ENCODE measurements around the gene EN2.
A peak's percentile ranks its signal among the peaks of the same experiment; 100 is the strongest.

The EN2 gene

DNA sequence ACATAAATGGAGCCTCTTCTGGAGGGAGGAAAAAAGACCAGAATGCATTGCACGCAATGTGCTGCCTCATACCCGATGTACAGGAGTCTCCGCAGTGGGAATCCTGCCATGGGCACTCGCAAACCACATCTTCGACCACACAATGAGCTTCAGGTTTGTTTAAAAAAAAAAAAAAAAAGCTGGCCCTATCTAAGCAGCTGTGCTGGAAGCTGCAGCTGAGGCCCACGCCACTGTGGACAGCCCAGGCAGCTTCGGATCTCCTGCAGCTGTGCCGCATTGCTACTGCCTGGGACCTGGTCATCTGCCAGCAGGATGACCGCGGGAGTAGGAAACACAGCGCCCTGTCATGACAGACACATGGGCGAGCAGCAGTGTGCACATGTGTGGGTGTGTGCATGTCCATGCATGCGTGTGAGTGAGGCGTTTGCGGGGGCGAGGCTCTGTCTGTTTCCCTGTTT is 26.0 kb downstream of the EN2 start:
- peak overlapping the region; percentile 17 for H3K4me3 ChIP-seq (ENCODE audit: low read depth, low read length)
- DNase-seq, result no peak

DNA sequence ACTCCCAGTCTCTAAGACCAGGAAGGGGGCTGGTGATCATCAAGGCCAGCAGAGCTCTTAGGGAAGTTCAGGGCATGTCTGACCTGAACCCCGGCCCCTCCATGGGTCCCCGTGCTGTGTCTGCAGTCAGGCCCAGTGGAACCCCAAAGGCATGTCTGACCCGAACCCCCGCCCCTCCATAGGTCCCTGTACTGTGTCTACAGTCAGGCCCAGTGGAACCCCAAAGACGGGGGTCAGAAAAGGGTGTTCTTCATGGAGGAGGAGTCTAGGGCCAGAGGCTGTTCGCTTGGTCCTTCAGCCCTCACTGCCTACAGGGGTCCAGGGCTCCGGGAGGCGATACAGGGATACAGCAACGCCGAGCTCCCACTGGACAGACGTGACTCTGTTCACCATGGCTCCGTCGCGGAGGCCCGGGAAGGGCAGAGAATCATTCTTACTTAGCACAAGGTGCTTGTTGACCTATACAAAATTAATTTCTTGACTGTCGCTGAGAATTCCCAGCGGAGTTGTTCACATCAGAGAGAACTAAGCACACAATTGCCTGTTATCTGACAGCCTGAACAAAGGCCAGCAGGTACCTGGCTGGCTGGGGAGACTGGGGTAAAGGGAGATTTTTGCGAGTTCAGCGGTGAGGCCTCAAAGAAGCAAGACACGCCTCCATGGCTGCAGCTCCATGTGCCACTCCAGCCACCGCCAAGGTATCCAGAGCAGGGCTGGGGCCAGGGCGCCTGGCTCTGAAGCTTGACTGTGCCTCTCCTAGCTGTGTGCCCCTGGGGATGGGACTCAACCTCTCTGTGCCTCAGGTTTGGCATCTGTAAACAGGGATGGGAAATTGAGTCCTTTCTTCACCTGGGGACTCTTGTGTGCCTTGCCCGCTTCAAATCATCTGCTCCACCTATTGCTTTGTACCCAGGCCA is 26.8 kb downstream of the EN2 start:
- no peak overlapping the region for H2BK5ac ChIP-seq (ENCODE audit: low read depth, low read length, poor library complexity)
- no peak overlapping the region for H4K12ac ChIP-seq (ENCODE audit: low read depth, low read length)
- no peak overlapping the region for H3K4ac ChIP-seq (ENCODE audit: low read depth, low read length)
- peaks cover 6% of the 10 kb centered on the region for H3K9me3 ChIP-seq (ENCODE audit: insufficient read depth, low read depth, low read length)
- H2BK120ac ChIP-seq (ENCODE audit: insufficient read depth, low read length, poor library complexity), result no peak overlapping the region
- no CpG with 5 or more reads among the region's 23 CpGs for WGBS (ENCODE audit: extremely low coverage, insufficient coverage, insufficient read length)
- no peaks in the 10 kb centered on the region for H3K79me1 ChIP-seq (ENCODE audit: low read length)
- H3K79me2 ChIP-seq (ENCODE audit: control insufficient read depth, insufficient read depth, low read length, poor library complexity), result no peaks in the 10 kb centered on the region
- H3K14ac ChIP-seq (ENCODE audit: low read length), result no peak overlapping the region
- H3K4me3 ChIP-seq (ENCODE audit: low read depth, low read length), result no peak overlapping the region
- no peak overlapping the region for H3K18ac ChIP-seq (ENCODE audit: low read length)
- no peak overlapping the region for H3K4me2 ChIP-seq (ENCODE audit: low read length)
- H3K23ac ChIP-seq (ENCODE audit: low read length), result no peak overlapping the region
- H4K91ac ChIP-seq (ENCODE audit: low read depth, low read length), result no peak overlapping the region
- no peak overlapping the region for H3K27ac ChIP-seq (ENCODE audit: low read depth, low read length)
- DNase-seq, result no peak
- H3K9ac ChIP-seq (ENCODE audit: low read length), result no peak overlapping the region
- H3K4me1 ChIP-seq (ENCODE audit: control insufficient read depth in 1 of 2, insufficient read depth in 2 of 2, low read length in 2 of 2), result no peaks in the 10 kb centered on the region
- no peaks in the 10 kb centered on the region for H3K27me3 ChIP-seq (ENCODE audit: insufficient read depth, low read length)
- H2AFZ ChIP-seq (ENCODE audit: insufficient read depth, low read length, poor library complexity), result no peak overlapping the region
- no peak overlapping the region for H2BK12ac ChIP-seq (ENCODE audit: low read length)
- H2AK5ac ChIP-seq (ENCODE audit: low read length), result no peak overlapping the region
- no peaks in the 10 kb centered on the region for H3K36me3 ChIP-seq (ENCODE audit: control insufficient read depth in 1 of 2, insufficient read depth in 2 of 2, low read length in 2 of 2)
- H4K8ac ChIP-seq (ENCODE audit: low read depth, low read length), result no peak overlapping the region

More for the DNA sequence above, 26.0 kb downstream of the EN2 start:
- Histone ChIP-seq H2AFZ (ENCODE audit: insufficient read depth, low read length, poor library complexity) (no peak overlapping the region), H3K9ac (ENCODE audit: low read length) (no peak overlapping the region), H3K23ac (ENCODE audit: low read length) (no peak overlapping the region), H3K27me3 (ENCODE audit: insufficient read depth, low read length) (no peaks in the 10 kb centered on the region), H3K27ac (ENCODE audit: low read depth, low read length) (no peak overlapping the region), H4K12ac (ENCODE audit: low read depth, low read length) (no peak overlapping the region), H2BK120ac (ENCODE audit: insufficient read depth, low read length, poor library complexity) (no peak overlapping the region), H3K4ac (ENCODE audit: low read depth, low read length) (no peak overlapping the region), H3K79me2 (ENCODE audit: control insufficient read depth, insufficient read depth, low read length, poor library complexity) (no peaks in the 10 kb centered on the region), H3K4me1 (ENCODE audit: control insufficient read depth in 1 of 2, insufficient read depth in 2 of 2, low read length in 2 of 2) (no peaks in the 10 kb centered on the region), H4K91ac (ENCODE audit: low read depth, low read length) (no peak overlapping the region), H4K8ac (ENCODE audit: low read depth, low read length) (no peak overlapping the region), H3K9me3 (ENCODE audit: insufficient read depth, low read depth, low read length) (peaks cover 6% of the 10 kb centered on the region), H3K4me2 (ENCODE audit: low read length) (no peak overlapping the region), H3K14ac (ENCODE audit: low read length) (no peak overlapping the region), H3K36me3 (ENCODE audit: control insufficient read depth in 1 of 2, insufficient read depth in 2 of 2, low read length in 2 of 2) (no peaks in the 10 kb centered on the region), H3K18ac (ENCODE audit: low read length) (no peak overlapping the region), H3K79me1 (ENCODE audit: low read length) (no peaks in the 10 kb centered on the region), H2AK5ac (ENCODE audit: low read length) (no peak overlapping the region), H2BK5ac (ENCODE audit: low read depth, low read length, poor library complexity) (no peak overlapping the region), H2BK12ac (ENCODE audit: low read length) (no peak overlapping the region)
- no CpG with 5 or more reads among the region's 16 CpGs for whole genome bisulfite sequencing (ENCODE audit: extremely low coverage, insufficient coverage, insufficient read length)

- Histone ChIP-seq H3K4me3 (ENCODE audit: low read depth, low read length) (no peak overlapping the region), H3K9ac (ENCODE audit: low read length) (no peak overlapping the region), H2BK5ac (ENCODE audit: low read depth, low read length, poor library complexity) (no peak overlapping the region), H3K4me2 (ENCODE audit: low read length) (no peak overlapping the region), H2BK120ac (ENCODE audit: insufficient read depth, low read length, poor library complexity) (no peak overlapping the region), H3K18ac (ENCODE audit: low read length) (no peak overlapping the region), H4K12ac (ENCODE audit: low read depth, low read length) (no peak overlapping the region), H3K4ac (ENCODE audit: low read depth, low read length) (no peak overlapping the region), H2AK5ac (ENCODE audit: low read length) (no peak overlapping the region), H3K9me3 (ENCODE audit: insufficient read depth, low read depth, low read length) (peaks cover 7% of the 10 kb centered on the region), H3K36me3 (ENCODE audit: control insufficient read depth in 1 of 2, insufficient read depth in 2 of 2, low read length in 2 of 2) (no peaks in the 10 kb centered on the region), H3K23ac (ENCODE audit: low read length) (no peak overlapping the region), H4K8ac (ENCODE audit: low read depth, low read length) (no peak overlapping the region), H3K79me1 (ENCODE audit: low read length) (no peaks in the 10 kb centered on the region), H2BK12ac (ENCODE audit: low read length) (no peak overlapping the region), H3K4me1 (ENCODE audit: control insufficient read depth in 1 of 2, insufficient read depth in 2 of 2, low read length in 2 of 2) (peaks cover 12 to 13% of the 10 kb centered on the region in 2 experiments), H3K27me3 (ENCODE audit: insufficient read depth, low read length) (peaks cover 3% of the 10 kb centered on the region), H3K27ac (ENCODE audit: low read depth, low read length) (no peak overlapping the region), H3K14ac (ENCODE audit: low read length) (no peak overlapping the region), H4K91ac (ENCODE audit: low read depth, low read length) (no peak overlapping the region), H3K79me2 (ENCODE audit: control insufficient read depth, insufficient read depth, low read length, poor library complexity) (no peaks in the 10 kb centered on the region), H2AFZ (ENCODE audit: insufficient read depth, low read length, poor library complexity) (no peak overlapping the region)
- no CpG with 5 or more reads among the region's 18 CpGs for WGBS (ENCODE audit: extremely low coverage, insufficient coverage, insufficient read length)
- DNase-seq, result no peak
Measured at GRCh38 chr7:155486783-155487508, 29.0 kb downstream of the EN2 start.

DNA sequence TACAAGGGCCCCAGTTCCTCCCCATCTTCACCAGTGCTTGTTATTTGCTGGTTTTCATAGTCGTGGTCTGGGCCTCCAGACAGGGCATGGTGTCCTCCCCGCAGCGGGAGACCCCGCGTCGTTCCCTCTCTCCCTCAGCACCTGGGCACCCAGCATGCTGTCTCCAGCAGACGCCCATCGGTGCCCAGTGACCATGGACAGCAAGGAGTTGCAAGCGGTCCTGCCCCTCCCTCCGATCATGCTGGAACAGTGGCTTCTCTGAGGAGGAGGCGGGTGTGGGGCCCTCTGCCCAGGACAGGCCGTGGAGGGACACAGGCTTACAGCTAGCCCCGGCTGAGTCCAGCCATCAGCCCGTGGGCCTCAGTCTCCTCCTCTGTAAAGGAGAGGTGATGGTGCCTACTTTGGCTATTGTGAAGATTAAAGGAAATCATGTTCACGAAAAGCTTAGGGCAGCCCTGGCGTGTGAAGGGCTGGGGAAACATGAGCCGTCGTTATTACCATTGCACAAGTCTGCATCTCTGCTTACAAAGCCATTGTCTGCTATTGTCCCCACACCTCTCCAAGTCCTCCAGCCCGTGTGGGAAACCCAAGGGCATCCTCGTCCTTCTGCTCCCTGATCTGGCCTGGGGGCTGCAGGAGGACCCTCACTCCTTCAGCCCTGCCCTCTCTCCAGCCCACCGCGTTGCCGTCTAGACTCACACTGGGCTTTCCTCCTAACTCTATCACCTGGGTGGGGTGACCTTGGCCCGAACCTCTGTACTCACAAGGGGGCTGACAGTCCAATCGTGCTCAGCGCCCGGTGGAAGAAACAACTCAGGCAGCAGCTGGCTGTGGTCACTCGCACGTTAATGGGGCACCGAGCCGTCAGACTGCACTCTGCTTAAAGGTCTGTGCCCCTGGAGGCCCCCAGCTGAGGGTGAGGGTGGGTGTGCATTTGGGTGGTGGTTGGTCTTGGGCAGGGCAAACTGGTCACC is 29.9 kb downstream of the EN2 start:
- H3K4ac ChIP-seq (ENCODE audit: low read depth, low read length), result no peak overlapping the region

More for the DNA sequence above, 29.9 kb downstream of the EN2 start:
- Histone ChIP-seq H3K9ac (ENCODE audit: low read length) (no peak overlapping the region), H3K27ac (ENCODE audit: low read depth, low read length) (no peak overlapping the region), H4K8ac (ENCODE audit: low read depth, low read length) (no peak overlapping the region), H3K4me3 (ENCODE audit: low read depth, low read length) (no peak overlapping the region), H2BK12ac (ENCODE audit: low read length) (no peak overlapping the region), H2BK120ac (ENCODE audit: insufficient read depth, low read length, poor library complexity) (no peak overlapping the region), H3K9me3 (ENCODE audit: insufficient read depth, low read depth, low read length) (peaks cover 3% of the 10 kb centered on the region), H3K4me1 (ENCODE audit: control insufficient read depth in 1 of 2, insufficient read depth in 2 of 2, low read length in 2 of 2) (peaks cover 12 to 13% of the 10 kb centered on the region in 2 experiments), H3K4me2 (ENCODE audit: low read length) (no peak overlapping the region), H3K79me2 (ENCODE audit: control insufficient read depth, insufficient read depth, low read length, poor library complexity) (no peaks in the 10 kb centered on the region), H3K18ac (ENCODE audit: low read length) (no peak overlapping the region), H3K14ac (ENCODE audit: low read length) (no peak overlapping the region), H4K12ac (ENCODE audit: low read depth, low read length) (no peak overlapping the region), H3K27me3 (ENCODE audit: insufficient read depth, low read length) (peaks cover 3% of the 10 kb centered on the region), H3K23ac (ENCODE audit: low read length) (no peak overlapping the region), H3K36me3 (ENCODE audit: control insufficient read depth in 1 of 2, insufficient read depth in 2 of 2, low read length in 2 of 2) (no peaks in the 10 kb centered on the region), H3K79me1 (ENCODE audit: low read length) (no peaks in the 10 kb centered on the region), H2AFZ (ENCODE audit: insufficient read depth, low read length, poor library complexity) (no peak overlapping the region), H2AK5ac (ENCODE audit: low read length) (no peak overlapping the region), H2BK5ac (ENCODE audit: low read depth, low read length, poor library complexity) (no peak overlapping the region), H4K91ac (ENCODE audit: low read depth, low read length) (no peak overlapping the region)
- WGBS (ENCODE audit: extremely low coverage, insufficient coverage, insufficient read length), result no CpG with 5 or more reads among the region's 31 CpGs
- no peak for DNase-seq

Data from trophoblast cell (in vitro differentiated cells and primary cell).